ENCODE results near the gene DIS3L2.

DNA sequence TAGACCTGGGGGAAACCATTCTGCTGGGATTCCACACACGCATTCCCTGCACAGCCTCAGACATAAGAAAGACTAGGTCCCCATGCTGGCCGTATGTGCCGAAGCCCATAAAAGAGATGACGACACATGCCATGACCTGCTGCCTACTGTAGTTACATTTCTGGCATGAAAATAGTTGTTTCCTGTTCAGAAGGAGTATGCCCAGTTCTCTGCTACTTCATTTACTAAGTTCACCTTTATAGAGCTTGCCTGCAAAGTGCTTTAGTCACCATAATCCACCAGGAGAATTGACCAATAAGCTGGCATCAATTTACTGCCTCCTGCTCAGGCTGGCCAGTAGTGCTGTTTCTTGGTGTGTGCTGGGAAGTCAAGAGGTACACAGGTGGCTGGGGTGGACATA, 266.8 kb downstream of the DIS3L2 start:
- TF ChIP-seq, protein P1, sequence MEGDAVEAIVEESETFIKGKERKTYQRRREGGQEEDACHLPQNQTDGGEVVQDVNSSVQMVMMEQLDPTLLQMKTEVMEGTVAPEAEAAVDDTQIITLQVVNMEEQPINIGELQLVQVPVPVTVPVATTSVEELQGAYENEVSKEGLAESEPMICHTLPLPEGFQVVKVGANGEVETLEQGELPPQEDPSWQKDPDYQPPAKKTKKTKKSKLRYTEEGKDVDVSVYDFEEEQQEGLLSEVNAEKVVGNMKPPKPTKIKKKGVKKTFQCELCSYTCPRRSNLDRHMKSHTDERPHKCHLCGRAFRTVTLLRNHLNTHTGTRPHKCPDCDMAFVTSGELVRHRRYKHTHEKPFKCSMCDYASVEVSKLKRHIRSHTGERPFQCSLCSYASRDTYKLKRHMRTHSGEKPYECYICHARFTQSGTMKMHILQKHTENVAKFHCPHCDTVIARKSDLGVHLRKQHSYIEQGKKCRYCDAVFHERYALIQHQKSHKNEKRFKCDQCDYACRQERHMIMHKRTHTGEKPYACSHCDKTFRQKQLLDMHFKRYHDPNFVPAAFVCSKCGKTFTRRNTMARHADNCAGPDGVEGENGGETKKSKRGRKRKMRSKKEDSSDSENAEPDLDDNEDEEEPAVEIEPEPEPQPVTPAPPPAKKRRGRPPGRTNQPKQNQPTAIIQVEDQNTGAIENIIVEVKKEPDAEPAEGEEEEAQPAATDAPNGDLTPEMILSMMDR (IDR thresholded peaks at IDR 0.05) = no peak
- TF ChIP-seq POLR2A (IDR thresholded peaks at IDR 0.05; ENCODE audit: low read depth) (no peak), EP300 (IDR thresholded peaks at IDR 0.05) (no peak)

Data from esophagus muscularis mucosa (tissue), 4 donors.